ENCODE data around the gene FAM170B. TPM values are rescaled to one million over a fixed set of nuclear protein-coding genes. Genes with fewer than 3 reads are reported as not detected.

Gene FAM170B
- total and polyA plus RNA-seq, 2 of the 4 experiments (the other 2 are of a cell fraction) = not detected

GRCh38 chr10:49109669-49110340, 24.0 kb downstream of the FAM170B start:
- no peak overlapping the region for H3K56ac ChIP-seq (ENCODE audit: extremely low read depth, insufficient read depth, low read length)
- TF ChIP-seq MAZ (IDR thresholded peaks at IDR 0.05; ENCODE audit: borderline replicate concordance, low read depth, low read length) (no peak; the same call in 1 of the 2 replicates), RCOR1 (IDR thresholded peaks at IDR 0.05; ENCODE audit: insufficient replicate concordance, low read length) (no peak), POLR2A (IDR thresholded peaks at IDR 0.05; ENCODE audit: low read depth, low read length) (no peak), NFE2L2 (IDR thresholded peaks at IDR 0.05; ENCODE audit: low read depth, low read length) (no peak), CHD1 (IDR thresholded peaks at IDR 0.05; ENCODE audit: low read depth, low read length) (no peak), BHLHE40 (IDR thresholded peaks at IDR 0.05; ENCODE audit: low read depth, low read length) (no peak), CTCF (conservative IDR thresholded peaks at IDR 0.05; ENCODE audit: low read depth, low read length) (no peak), USF2 (IDR thresholded peaks at IDR 0.05; ENCODE audit: low read depth, low read length) (no peak), RFX5 (IDR thresholded peaks at IDR 0.05; ENCODE audit: low read depth, low read length) (no peak), SMC3 (IDR thresholded peaks at IDR 0.05; ENCODE audit: low read depth, low read length) (no peak), MAFK (IDR thresholded peaks at IDR 0.05; ENCODE audit: low read depth, low read length) (no peak), CEBPB (IDR thresholded peaks at IDR 0.05; ENCODE audit: low read depth, low read length) (no peak), RAD21 (IDR thresholded peaks at IDR 0.05; ENCODE audit: low read length) (no peak), ELK1 (IDR thresholded peaks at IDR 0.05; ENCODE audit: borderline replicate concordance, low read depth, low read length) (no peak), MXI1 (IDR thresholded peaks at IDR 0.05; ENCODE audit: borderline replicate concordance, low read depth, low read length) (no peak)

More at GRCh38 chr10:49109669-49110340, 24.0 kb downstream of the FAM170B start:
- Histone ChIP-seq H3K4me2 (ENCODE audit: low read depth, low read length) (peak overlapping the region; percentile 14; the same call in 1 of the 2 replicates), H4K8ac (ENCODE audit: low read depth in 2 of 2, low read length in 2 of 2) (no peak overlapping the region), H3K79me1 (ENCODE audit: low read depth in 1 of 2, low read length in 2 of 2) (peaks cover 0 to 60% of the 10 kb centered on the region in 2 experiments; a peak in 3 of 4 replicates), H2AK5ac (ENCODE audit: low read depth, low read length) (no peak overlapping the region; the same call in 1 of the 2 replicates), H3K27me3 (ENCODE audit: control insufficient read depth, insufficient read depth, low read length) (no peaks in the 10 kb centered on the region), H3K4me3 (ENCODE audit: insufficient read depth, low read depth, low read length) (no peak overlapping the region), H3K27ac (ENCODE audit: insufficient read depth, low read length) (no peak overlapping the region), H2BK5ac (ENCODE audit: low read depth, low read length, poor library complexity, severe bottlenecking) (no peak overlapping the region), H2AFZ (replicated peaks; ENCODE audit: low read length, poor library complexity) (peak overlapping the region; percentile 26), H3K36me3 (ENCODE audit: control insufficient read depth, insufficient read depth, low read length) (peaks cover 11% of the 10 kb centered on the region; the same call in 1 of the 2 replicates), H3K9ac (ENCODE audit: low read depth, low read length) (no peak overlapping the region), H3K9me1 (ENCODE audit: insufficient read depth, low read length) (peaks cover 10% of the 10 kb centered on the region), H4K91ac (ENCODE audit: insufficient read depth, low read depth, low read length) (no peak overlapping the region), H3K14ac (replicated peaks; ENCODE audit: low read depth, low read length) (0 out of 2 replicates have a peak overlapping the region, but pooled peaks have one; percentile 50), H2BK120ac (ENCODE audit: low read depth, low read length) (no peak overlapping the region), H2BK20ac (ENCODE audit: low read depth, low read length) (no peak overlapping the region), H3K4me1 (ENCODE audit: control insufficient read depth, insufficient read depth, low read length) (peaks cover 22% of the 10 kb centered on the region; the same call in 1 of the 2 replicates), H3K9me3 (ENCODE audit: control insufficient read depth, insufficient read depth, low read length) (no peaks in the 10 kb centered on the region), H2AK9ac (replicated peaks; ENCODE audit: low read depth, low read length, poor library complexity) (no peak overlapping the region), H4K20me1 (ENCODE audit: insufficient read depth, low read length) (peaks cover 14% of the 10 kb centered on the region), H3K23ac (ENCODE audit: low read depth, low read length) (no peak overlapping the region), H2BK15ac (ENCODE audit: low read depth, low read length) (no peak overlapping the region), H3K18ac (ENCODE audit: low read depth, low read length) (no peak overlapping the region), H4K5ac (ENCODE audit: low read depth, low read length) (no peak overlapping the region), H3K4ac (ENCODE audit: low read depth, low read length) (no peak overlapping the region)
- dilution Hi-C loops (cut with HindIII; ENCODE audit: low sequenced_read_pairs, unreplicated experiment) = no loop called here
- ChIA-PET POLR2A (ENCODE audit: unreplicated experiment) (no interaction called here), CTCF (interaction anchor here (0.9 kb wide), 1 partner anchor 9 kb away, joined by 3 read pairs; no protein-coding TSS in a partner anchor)
- no TSS peak for BruUV-seq (replicated peaks)
- 0% methylated on average over 1 of the region's 9 CpGs; no CpG with 5 or more reads in 1 of the 2 experiments for WGBS, 2 experiments (ENCODE audit: extremely low coverage in 2 of 2, insufficient read length in 1 of 2)
- peak; percentile 73 for DNase-seq
- in situ Hi-C loops (cut with MboI; ENCODE audit: low sequenced_read_pairs) = no loop called here
- ATAC-seq (ENCODE audit: low read depth) = peak; percentile 84
- intact Hi-C loops (cut with micrococcal nuclease) = loop anchor here (10.0 kb wide), 1 partner anchor 185 kb away; the partner anchor contains the start of gene C10orf71

Measured in IMR-90 (cell line).